Activated effector memory CD4-positive, alpha-beta T cell treated with anti-CD3 and anti-CD28 coated beads, Interleukin-2, amount 50 U/mL, for 16 hours (primary cell): Measurements from ENCODE around the gene RHBDF2.

ENCODE experiments used
- DNase-seq: peaks from one replicate; pipeline ENCODE4 v3.0.0-alpha.2; 2020

RHBDF2 gene

GRCh38 chr17:76499267-76499667, 2.0 kb downstream of the RHBDF2 start:
- no peak for DNase-seq

DNA sequence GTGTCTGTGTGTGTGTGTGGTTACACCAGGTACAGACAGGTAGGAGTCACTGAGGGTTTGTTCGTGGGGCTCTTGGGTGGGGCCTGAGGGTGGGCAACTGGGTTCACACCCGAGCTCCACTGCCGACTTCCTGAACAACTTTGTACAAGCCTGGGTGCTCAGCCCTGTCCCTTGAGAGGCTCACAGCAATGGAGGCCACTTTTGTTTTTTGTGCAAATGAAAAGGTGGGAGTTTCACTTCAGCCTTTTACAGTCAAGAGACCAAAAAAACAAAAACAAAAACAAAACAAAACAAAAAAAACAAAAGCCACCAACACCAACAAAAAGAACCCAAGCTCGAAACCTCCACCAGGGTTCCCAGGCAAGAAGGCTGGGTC, 2.4 kb downstream of the RHBDF2 start:
- DNase-seq = no peak

DNA sequence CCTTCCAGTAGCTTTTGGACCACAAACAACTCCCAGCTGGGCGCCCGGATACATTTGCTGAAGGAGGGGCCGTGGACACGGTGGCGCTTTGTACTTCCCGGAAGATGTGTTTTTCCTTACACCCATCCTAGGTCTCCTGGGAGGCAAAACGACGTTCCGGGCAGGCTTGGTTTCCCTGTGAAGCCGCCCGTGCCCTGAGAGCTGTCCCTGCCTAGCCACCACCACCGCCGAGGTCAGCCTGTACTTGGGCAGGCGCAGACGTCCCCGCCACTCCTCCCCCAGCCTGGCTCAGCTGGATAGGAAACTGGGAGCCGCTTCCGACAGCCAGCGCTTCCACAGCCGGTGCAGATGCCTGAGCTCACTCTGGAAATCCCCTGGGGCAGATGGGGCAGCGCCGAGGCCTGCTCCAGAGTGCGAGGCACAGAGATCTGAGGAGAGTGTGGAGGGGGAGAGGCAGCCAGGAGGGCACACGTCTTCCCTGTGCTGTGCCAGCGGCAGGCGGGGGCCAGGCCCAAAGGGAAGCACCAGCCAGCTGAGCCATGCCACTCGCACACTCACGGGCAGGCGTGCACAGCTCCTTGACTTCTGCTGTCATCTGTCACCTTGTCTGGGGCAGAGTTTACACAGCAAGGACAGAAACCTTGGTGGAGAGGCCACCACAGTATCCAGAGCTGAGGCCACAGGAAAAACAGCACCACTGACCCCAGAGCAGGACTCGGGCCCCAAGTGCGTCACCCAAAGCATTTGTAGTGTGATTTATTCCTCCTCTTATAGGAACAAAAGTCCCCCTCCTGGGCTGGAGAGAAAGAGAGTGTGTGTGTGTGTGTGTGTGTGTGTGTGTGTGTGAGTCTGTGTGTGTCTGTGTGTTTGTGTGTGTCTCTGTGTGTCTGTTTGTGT, 3.0 kb downstream of the RHBDF2 start:
- no peak for DNase-seq

DNA sequence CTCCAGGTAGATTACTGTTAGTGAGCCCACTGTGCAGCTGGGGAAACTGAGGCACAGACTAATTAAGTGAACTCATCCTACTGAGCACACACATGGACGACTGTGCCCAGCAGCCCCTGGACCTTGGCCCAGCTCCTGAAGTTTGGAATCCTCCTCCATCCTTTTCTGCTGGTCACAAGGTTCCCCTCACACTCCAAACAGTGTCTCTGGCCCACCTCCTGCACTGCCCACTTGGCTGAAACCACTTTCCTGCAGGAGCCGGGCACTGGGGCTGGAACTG, 3.6 kb downstream of the RHBDF2 start:
- DNase-seq = no peak

DNA sequence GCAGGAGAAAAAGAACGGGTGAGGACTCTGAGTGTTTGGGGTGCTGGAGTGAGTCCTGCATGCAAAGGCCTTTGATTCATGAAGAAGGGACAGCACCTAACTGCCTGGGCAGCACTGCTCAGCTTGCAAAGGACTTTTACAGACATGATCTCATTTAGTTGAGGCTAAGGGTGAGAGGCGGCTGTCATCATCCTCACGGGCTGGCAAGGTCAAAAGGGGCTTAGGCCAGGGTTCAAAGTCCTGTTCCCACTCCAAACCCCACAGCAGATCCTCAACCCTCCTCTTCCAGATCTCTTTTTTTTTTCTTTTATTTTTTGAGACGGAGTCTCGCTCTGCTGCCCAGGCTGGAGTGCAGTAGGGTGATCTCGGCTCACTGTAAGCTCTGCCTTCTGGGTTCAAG, 4.8 kb downstream of the RHBDF2 start:
- no peak for DNase-seq

GRCh38 chr17:76495663-76496400, 5.4 kb downstream of the RHBDF2 start:
- DNase-seq = no peak

GRCh38 chr17:76493505-76494167, 7.6 kb downstream of the RHBDF2 start:
- DNase-seq = no peak

DNA sequence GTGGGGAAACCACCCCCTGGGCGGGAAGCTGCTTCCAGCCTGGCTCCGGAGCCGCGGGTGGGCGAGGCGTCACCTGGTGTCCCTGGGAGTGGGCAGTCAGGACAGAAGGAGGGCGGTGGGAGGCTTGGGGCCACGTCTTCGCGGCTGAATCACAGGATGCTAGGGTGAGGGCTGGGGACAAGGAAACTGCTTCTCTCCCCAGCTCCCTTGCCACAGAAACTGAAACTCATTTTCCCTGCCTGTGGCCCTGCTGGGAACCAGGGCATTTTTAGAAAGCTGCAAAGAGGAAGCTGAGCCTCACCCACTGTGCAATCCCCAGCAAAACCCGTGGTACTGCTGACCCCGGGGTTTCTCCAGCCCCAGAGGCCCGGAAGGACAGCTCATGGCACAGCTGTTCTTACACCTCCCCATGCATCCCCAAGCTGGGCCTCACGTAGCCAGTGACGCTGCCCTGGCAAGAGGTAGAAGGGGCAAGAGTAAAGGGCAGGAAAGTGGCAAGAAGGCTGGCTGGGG, 8.2 kb downstream of the RHBDF2 start:
- peak; percentile 70 for DNase-seq

DNA sequence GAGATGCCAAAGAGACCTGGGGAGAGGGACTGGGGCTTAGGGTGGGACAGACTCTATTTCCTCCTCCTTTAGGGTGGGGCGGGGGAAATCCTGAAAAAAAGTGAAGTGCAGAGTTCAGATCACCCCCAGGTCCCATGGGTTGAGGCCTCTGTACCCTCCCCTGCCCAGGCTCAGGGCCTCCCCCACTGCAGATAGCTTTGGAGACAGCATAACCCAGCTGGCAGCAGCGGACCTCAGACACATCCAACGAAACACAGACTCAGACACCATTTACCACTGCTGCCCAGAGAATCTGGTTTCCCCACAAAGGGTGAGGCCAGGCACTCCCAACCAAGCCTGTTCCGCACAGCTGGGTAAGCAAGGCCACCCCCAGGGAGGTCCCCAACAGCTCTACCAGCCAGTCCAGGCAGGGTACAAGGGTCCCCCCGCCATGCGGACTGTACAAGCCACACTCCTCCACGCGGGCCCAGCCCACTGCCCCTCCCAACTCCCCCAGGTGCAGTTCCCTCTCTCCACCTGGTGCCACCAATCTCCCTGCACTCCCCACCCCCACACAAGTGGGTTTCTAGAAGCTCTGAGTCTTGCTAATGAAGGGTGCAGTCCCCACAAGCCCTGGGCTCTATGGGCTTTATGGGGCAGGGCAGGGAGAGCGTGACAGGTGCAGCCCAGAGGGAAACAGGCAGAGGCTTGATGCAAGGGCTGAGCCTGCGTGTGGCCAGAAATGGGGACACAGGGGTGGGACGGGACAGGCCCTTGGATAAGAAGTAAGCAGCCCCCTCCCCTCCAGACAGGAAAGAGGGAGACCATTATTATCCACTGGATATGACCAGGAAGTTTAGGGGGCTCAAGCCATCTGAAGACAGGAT, 8.9 kb downstream of the RHBDF2 start:
- DNase-seq = no peak

GRCh38 chr17:76491271-76492122, 9.7 kb downstream of the RHBDF2 start:
- DNase-seq = no peak

- no peak for DNase-seq
Measured at GRCh38 chr17:76490112-76490710, 11.0 kb downstream of the RHBDF2 start.

- DNase-seq = no peak
Measured at GRCh38 chr17:76487451-76488192, 13.6 kb downstream of the RHBDF2 start.

- no peak for DNase-seq
Measured at GRCh38 chr17:76485569-76485968, 15.7 kb downstream of the RHBDF2 start.

DNA sequence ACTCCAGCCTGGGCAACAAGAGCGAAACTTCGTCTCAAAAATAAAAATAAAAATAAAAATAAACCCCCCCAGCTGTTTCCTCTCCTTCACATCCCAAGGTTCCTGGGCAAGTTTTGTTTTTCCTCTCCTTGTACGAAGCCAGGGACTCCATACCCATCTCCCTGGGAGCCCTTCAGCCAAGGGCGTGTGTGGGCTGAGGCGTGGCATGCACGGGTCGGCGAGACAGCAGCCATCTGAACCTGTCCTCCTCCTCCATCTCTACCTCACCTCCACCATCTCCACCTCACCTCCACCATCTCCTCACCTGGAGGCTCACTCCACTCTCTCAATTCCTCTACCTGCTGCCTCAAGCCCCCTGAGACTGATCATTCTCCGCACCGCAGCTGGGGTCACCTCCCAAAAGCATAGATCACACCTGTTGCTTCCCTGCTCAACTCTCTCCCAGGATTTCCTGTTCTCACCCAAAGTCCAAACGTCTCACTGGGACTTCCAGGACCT, 16.9 kb downstream of the RHBDF2 start:
- DNase-seq = no peak

GRCh38 chr17:76481071-76481655, 20.1 kb downstream of the RHBDF2 start:
- no peak for DNase-seq

DNA sequence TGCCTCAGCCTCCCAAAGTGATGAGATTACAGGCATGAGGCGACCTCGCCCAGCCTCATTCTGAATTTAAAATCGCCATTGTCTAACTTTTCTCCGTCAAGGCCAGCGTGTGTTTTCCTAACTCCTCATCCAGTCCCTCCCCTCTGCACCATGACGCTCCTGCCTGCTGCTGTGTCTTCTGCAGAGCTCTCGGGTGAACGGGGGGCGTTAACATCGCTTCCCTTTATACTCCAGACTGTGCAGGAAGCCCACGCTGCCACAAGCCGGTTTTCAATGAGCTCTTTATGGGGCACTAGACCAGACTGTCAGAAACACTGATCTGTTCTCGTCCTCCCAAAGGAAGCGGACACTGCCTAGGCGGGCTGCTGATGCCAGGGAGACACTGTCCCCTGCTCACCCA, 20.6 kb downstream of the RHBDF2 start:
- DNase-seq = no peak

DNA sequence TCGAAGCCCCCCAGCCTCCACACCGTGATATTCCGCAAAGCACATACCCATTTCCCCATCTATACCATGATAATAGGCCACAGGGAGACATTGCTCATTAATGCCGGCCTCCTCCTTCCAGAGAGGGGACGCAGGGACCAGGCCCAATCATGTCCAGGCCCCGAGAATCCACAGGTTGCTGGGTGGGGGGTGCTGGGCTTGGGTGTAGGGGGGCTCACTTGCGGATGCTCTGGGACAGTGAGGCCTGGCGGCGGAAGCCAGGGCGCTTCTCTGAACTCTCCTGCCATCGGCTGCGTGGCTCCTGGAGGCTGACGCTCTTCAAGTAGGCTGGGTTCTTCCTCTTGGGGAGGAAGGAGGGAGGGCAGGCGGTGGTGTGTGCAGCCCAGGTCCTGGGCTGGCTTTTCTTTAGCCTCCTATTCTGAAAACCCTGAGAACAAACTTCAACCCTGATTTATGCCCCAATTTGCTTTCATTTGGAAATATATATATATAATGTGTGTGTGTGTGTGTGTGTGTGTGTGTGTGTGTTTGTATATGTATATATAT, 21.6 kb downstream of the RHBDF2 start:
- no peak for DNase-seq

- DNase-seq = no peak
Measured at GRCh38 chr17:76478730-76479514, 22.3 kb downstream of the RHBDF2 start.

GRCh38 chr17:76478097-76478496, 23.1 kb downstream of the RHBDF2 start:
- no peak for DNase-seq
